ENCODE measurements around the gene LCE2D.
"Not testable (repeated sequence)": the region's sequence is repeated elsewhere in the genome, so short reads cannot be mapped to it uniquely, and the experiment has no call there.

LCE2D gene

GRCh38 chr1:152663098-152663497, at the start of gene LCE2D:
TSS of gene LCE2D (plus strand) at chr1:152663380. CDS start at chr1:152664106, 726 bp downstream.
- DNase-seq (ENCODE audit: low spot score): no peak

GRCh38 chr1:152613511-152613910, 49.7 kb upstream of the LCE2D start, which contains the start of gene LCE3B:
TSS of gene LCE3B (plus strand) at chr1:152613811. CDS start at chr1:152613811, 0 bp downstream.
- DNase-seq (ENCODE audit: low spot score): no peak

- no peak for DNase-seq (ENCODE audit: low spot score)
Observed at GRCh38 chr1:152621993-152622392, 41.2 kb upstream of the LCE2D start.

GRCh38 chr1:152622803-152623202, 40.4 kb upstream of the LCE2D start, which contains the start of gene LCE3A:
TSS of gene LCE3A (minus strand) at chr1:152623103. CDS start at chr1:152623103, 0 bp downstream.
- DNase-seq (ENCODE audit: low spot score): no peak

GRCh38 chr1:152623203-152623844, 39.9 kb upstream of the LCE2D start:
- no peak for DNase-seq (ENCODE audit: low spot score)

- DNase-seq (ENCODE audit: low spot score): no peak
Observed at GRCh38 chr1:152626744-152627143, 36.4 kb upstream of the LCE2D start.

GRCh38 chr1:152630596-152630995, 32.6 kb upstream of the LCE2D start:
- no peak for DNase-seq (ENCODE audit: low spot score)

- DNase-seq (ENCODE audit: low spot score): no peak
Observed at GRCh38 chr1:152640351-152640750, 22.8 kb upstream of the LCE2D start.

- no peak for DNase-seq (ENCODE audit: low spot score)
Observed at GRCh38 chr1:152643945-152644344, 19.2 kb upstream of the LCE2D start.

- DNase-seq (ENCODE audit: low spot score): no peak
Observed at GRCh38 chr1:152645146-152645545, 18.0 kb upstream of the LCE2D start.

- no peak for DNase-seq (ENCODE audit: low spot score)
Observed at GRCh38 chr1:152646656-152647055, 16.5 kb upstream of the LCE2D start.

GRCh38 chr1:152654110-152654509, 9.1 kb upstream of the LCE2D start:
- no peak for DNase-seq (ENCODE audit: low spot score)

GRCh38 chr1:152656459-152656858, 6.7 kb upstream of the LCE2D start:
- DNase-seq (ENCODE audit: low spot score): no peak

- DNase-seq (ENCODE audit: low spot score): no peak
Observed at GRCh38 chr1:152657677-152658076, 5.5 kb upstream of the LCE2D start.

- DNase-seq (ENCODE audit: low spot score): no peak
Observed at GRCh38 chr1:152658649-152659048, 4.5 kb upstream of the LCE2D start.

GRCh38 chr1:152666171-152666570, 3.0 kb downstream of the LCE2D start:
- not testable (repeated sequence) for DNase-seq (ENCODE audit: low spot score)

- DNase-seq (ENCODE audit: low spot score): no peak
Observed at GRCh38 chr1:152667648-152668047, 4.5 kb downstream of the LCE2D start.

GRCh38 chr1:152673016-152673415, 9.8 kb downstream of the LCE2D start:
- no peak for DNase-seq (ENCODE audit: low spot score)

GRCh38 chr1:152674983-152675382, 11.8 kb downstream of the LCE2D start, which contains the start of gene LCE2C:
TSS of gene LCE2C (plus strand) at chr1:152675279. CDS start at chr1:152676016, 737 bp downstream.
- DNase-seq (ENCODE audit: low spot score): not testable (repeated sequence)

GRCh38 chr1:152679459-152679858, 16.3 kb downstream of the LCE2D start:
- DNase-seq (ENCODE audit: low spot score): no peak

GRCh38 chr1:152681616-152682015, 18.4 kb downstream of the LCE2D start:
- DNase-seq (ENCODE audit: low spot score): no peak

GRCh38 chr1:152683846-152684245, 20.7 kb downstream of the LCE2D start:
- DNase-seq (ENCODE audit: low spot score): no peak

GRCh38 chr1:152685823-152686222, 22.6 kb downstream of the LCE2D start, which contains the start of gene LCE2B:
TSS of gene LCE2B (plus strand) at chr1:152686123. CDS start at chr1:152686844, 721 bp downstream.
- not testable (repeated sequence) for DNase-seq (ENCODE audit: low spot score)

Measured in ecto neural progenitor cell (in vitro differentiated cells).